ENCODE results near the gene MAD1L1. TPM values are rescaled to one million over a fixed set of nuclear protein-coding genes. Genes with fewer than 3 reads are reported as not detected.

The MAD1L1 gene
- total and polyA plus RNA-seq, 2 donors (not counting 3 experiments of a cell fraction or from before 2014, with no cell fraction given), result 34.1 to 42.3 TPM

DNA sequence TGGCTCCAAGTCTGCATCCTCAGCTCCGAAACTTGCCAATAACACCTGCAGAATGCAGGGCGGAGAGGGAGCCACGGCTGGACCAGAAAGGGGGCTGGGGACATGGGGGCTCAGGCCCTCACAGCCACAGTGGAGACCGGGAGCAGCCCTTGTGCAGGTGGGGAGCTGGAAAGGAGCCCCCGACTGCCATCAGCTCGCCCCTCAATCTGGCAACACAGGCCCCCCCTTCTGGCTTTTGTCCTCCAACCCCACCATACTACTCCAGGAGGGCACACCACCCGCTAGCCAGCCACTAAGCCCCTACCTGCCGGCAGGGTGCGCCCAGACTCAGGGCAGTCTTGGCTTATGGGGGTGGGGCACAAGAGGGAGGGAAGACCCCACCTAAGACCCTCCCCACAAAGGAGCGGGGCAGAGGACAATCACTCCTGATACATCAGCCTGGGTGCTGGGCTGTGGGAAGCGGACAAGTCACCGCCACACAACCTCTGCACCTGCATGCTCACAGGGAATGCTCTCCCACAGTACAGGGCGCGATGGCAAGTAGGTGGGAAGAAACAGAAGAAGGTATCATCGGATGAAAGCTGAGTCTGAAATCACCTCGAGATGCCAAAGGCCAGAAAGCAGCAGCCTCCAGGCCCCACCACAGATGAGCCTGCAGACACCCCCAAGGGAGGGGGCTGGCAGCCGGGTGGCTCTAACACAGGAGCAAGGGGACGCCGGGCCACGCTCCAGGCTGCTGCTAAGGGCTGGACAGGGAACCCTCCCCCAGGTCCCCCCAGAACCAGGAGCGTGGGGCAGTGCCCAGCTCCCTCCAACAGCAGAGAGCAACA lies 297.4 kb downstream of the MAD1L1 start:
- intact Hi-C loops (cut with micrococcal nuclease), result no loop called here
- Histone ChIP-seq H4K20me1 (replicated peaks; ENCODE audit: control insufficient read depth, extremely low read depth, insufficient read depth, low read length) (no peaks in the 10 kb centered on the region), H3K4me3 (replicated peaks in 1 of 3; ENCODE audit: insufficient read depth in 1 of 3, low read depth in 1 of 3, low read length in 3 of 3) (no peak overlapping the region), H3K27me3 (ENCODE audit: control insufficient read depth in 2 of 2, insufficient read depth in 2 of 2, low read length in 2 of 2) (no peaks in the 10 kb centered on the region), H3K4me1 (ENCODE audit: control insufficient read depth, extremely low read depth, insufficient read depth, low read length) (peaks cover 2% of the 10 kb centered on the region), H2AFZ (ENCODE audit: low read depth, low read length) (no peak overlapping the region), H3K9me3 (replicated peaks; ENCODE audit: control insufficient read depth, insufficient read depth, low read length) (no peaks in the 10 kb centered on the region), H3K27ac (ENCODE audit: insufficient read depth, low read depth, low read length) (no peak overlapping the region), H3K9ac (replicated peaks; ENCODE audit: extremely low read depth, insufficient read depth, low read length) (no peak overlapping the region), H3K79me2 (ENCODE audit: control insufficient read depth, insufficient read depth, low read length) (no peaks in the 10 kb centered on the region), H3K9me1 (replicated peaks; ENCODE audit: control insufficient read depth, extremely low read depth, insufficient read depth, low read length) (no peaks in the 10 kb centered on the region), H3K4me2 (ENCODE audit: insufficient read depth, low read length) (no peak overlapping the region), H3K36me3 (ENCODE audit: control insufficient read depth in 2 of 2, extremely low read depth in 1 of 2, insufficient read depth in 2 of 2, low read length in 2 of 2) (no peaks in the 10 kb centered on the region)
- no peak for FAIRE-seq
- ChIA-PET POLR2A (no interaction called here), CTCF (no interaction called here)
- DNase-seq (ENCODE audit: low read depth, low spot score), result no peak
- BruUV-seq (replicated peaks), result no TSS peak
- no peak for TF ChIP-seq GATA2 (IDR thresholded peaks at IDR 0.05; ENCODE audit: insufficient read depth, insufficient read length, low read depth, low read length)
- no peak for TF ChIP-seq EZH2 (IDR thresholded peaks at IDR 0.05; ENCODE audit: borderline replicate concordance, low read depth, low read length, severe bottlenecking)
- no peak for TF ChIP-seq POLR2A (IDR thresholded peaks at IDR 0.05; ENCODE audit: low read depth, low read length)
- TF ChIP-seq, protein P1, sequence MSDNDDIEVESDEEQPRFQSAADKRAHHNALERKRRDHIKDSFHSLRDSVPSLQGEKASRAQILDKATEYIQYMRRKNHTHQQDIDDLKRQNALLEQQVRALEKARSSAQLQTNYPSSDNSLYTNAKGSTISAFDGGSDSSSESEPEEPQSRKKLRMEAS (IDR thresholded peaks at IDR 0.05; ENCODE audit: insufficient read depth, insufficient read length), result no peak
- no peak for TF ChIP-seq FOS (IDR thresholded peaks at IDR 0.05; ENCODE audit: borderline replicate concordance, insufficient read depth, low read length)
- no peak for TF ChIP-seq MYC (IDR thresholded peaks at IDR 0.05; ENCODE audit: low read depth, low read length)
- TF ChIP-seq, protein P2, sequence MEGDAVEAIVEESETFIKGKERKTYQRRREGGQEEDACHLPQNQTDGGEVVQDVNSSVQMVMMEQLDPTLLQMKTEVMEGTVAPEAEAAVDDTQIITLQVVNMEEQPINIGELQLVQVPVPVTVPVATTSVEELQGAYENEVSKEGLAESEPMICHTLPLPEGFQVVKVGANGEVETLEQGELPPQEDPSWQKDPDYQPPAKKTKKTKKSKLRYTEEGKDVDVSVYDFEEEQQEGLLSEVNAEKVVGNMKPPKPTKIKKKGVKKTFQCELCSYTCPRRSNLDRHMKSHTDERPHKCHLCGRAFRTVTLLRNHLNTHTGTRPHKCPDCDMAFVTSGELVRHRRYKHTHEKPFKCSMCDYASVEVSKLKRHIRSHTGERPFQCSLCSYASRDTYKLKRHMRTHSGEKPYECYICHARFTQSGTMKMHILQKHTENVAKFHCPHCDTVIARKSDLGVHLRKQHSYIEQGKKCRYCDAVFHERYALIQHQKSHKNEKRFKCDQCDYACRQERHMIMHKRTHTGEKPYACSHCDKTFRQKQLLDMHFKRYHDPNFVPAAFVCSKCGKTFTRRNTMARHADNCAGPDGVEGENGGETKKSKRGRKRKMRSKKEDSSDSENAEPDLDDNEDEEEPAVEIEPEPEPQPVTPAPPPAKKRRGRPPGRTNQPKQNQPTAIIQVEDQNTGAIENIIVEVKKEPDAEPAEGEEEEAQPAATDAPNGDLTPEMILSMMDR (IDR thresholded peaks at IDR 0.05; ENCODE audit: extremely low read depth in 1 of 2, insufficient read depth in 1 of 2, low read depth in 1 of 2, low read length in 2 of 2), result no peak
- TF ChIP-seq POLR2AphosphoS5 (IDR thresholded peaks at IDR 0.05; ENCODE audit: insufficient read depth, low read depth, low read length), result no peak
- no peak for TF ChIP-seq JUN (IDR thresholded peaks at IDR 0.05; ENCODE audit: borderline replicate concordance, insufficient read depth, insufficient read length, low read depth)
- dilution Hi-C loops (cut with MboI; ENCODE audit: extremely low pct_ligation_motif_present, low sequenced_read_pairs), result no loop called here
